ENCODE results near the gene OPCML.

OPCML gene

GRCh38 chr11:133181066-133181465, 351.2 kb downstream of the OPCML start:
- no peak for DNase-seq (ENCODE audit: low read depth, low spot score)

- DNase-seq (ENCODE audit: low read depth, low spot score), result no peak
Observed at GRCh38 chr11:133180201-133180600, 352.1 kb downstream of the OPCML start.

GRCh38 chr11:133176748-133177147, 355.6 kb downstream of the OPCML start:
- no peak for DNase-seq (ENCODE audit: low read depth, low spot score)

- DNase-seq (ENCODE audit: low read depth, low spot score), result no peak
Observed at GRCh38 chr11:133175103-133175502, 357.2 kb downstream of the OPCML start.

- DNase-seq (ENCODE audit: low read depth, low spot score), result no peak
Observed at GRCh38 chr11:133173810-133174412, 358.4 kb downstream of the OPCML start.

GRCh38 chr11:133172349-133172748, 360.0 kb downstream of the OPCML start:
- no peak for DNase-seq (ENCODE audit: low read depth, low spot score)

GRCh38 chr11:133171374-133171773, 360.9 kb downstream of the OPCML start:
- DNase-seq (ENCODE audit: low read depth, low spot score), result no peak

- no peak for DNase-seq (ENCODE audit: low read depth, low spot score)
Observed at GRCh38 chr11:133168016-133168415, 364.3 kb downstream of the OPCML start.

- DNase-seq (ENCODE audit: low read depth, low spot score), result no peak
Observed at GRCh38 chr11:133166662-133167061, 365.6 kb downstream of the OPCML start.

GRCh38 chr11:133164986-133165385, 367.3 kb downstream of the OPCML start:
- no peak for DNase-seq (ENCODE audit: low read depth, low spot score)

GRCh38 chr11:133163463-133164419, 368.6 kb downstream of the OPCML start:
- no peak for DNase-seq (ENCODE audit: low read depth, low spot score)

GRCh38 chr11:133162227-133162626, 370.1 kb downstream of the OPCML start:
- DNase-seq (ENCODE audit: low read depth, low spot score), result no peak

- no peak for DNase-seq (ENCODE audit: low read depth, low spot score)
Observed at GRCh38 chr11:133160754-133161153, 371.5 kb downstream of the OPCML start.

GRCh38 chr11:133156986-133157745, 375.1 kb downstream of the OPCML start:
- DNase-seq (ENCODE audit: low read depth, low spot score), result no peak

GRCh38 chr11:133154781-133155180, 377.5 kb downstream of the OPCML start:
- DNase-seq (ENCODE audit: low read depth, low spot score), result no peak

- DNase-seq (ENCODE audit: low read depth, low spot score), result no peak
Observed at GRCh38 chr11:133154076-133154475, 378.2 kb downstream of the OPCML start.

- DNase-seq (ENCODE audit: low read depth, low spot score), result no peak
Observed at GRCh38 chr11:133153031-133153430, 379.3 kb downstream of the OPCML start.

- no peak for DNase-seq (ENCODE audit: low read depth, low spot score)
Observed at GRCh38 chr11:133149698-133150097, 382.6 kb downstream of the OPCML start.

GRCh38 chr11:133147625-133148024, 384.7 kb downstream of the OPCML start:
- no peak for DNase-seq (ENCODE audit: low read depth, low spot score)

GRCh38 chr11:133146697-133147306, 385.5 kb downstream of the OPCML start:
- DNase-seq (ENCODE audit: low read depth, low spot score), result no peak

- no peak for DNase-seq (ENCODE audit: low read depth, low spot score)
Observed at GRCh38 chr11:133137939-133138338, 394.4 kb downstream of the OPCML start.

- no peak for DNase-seq (ENCODE audit: low read depth, low spot score)
Observed at GRCh38 chr11:133137270-133137669, 395.0 kb downstream of the OPCML start.
